HCT116 (cell line): ENCODE results near the gene WDR43. TPM values are rescaled to one million over a fixed set of nuclear protein-coding genes. Genes with fewer than 3 reads are reported as not detected.

ENCODE experiments used
- ATAC-seq: fragments of 200-7000 bp; cut with Tn5 transposase; 2 replicates; pipeline ENCODE4 v1.9.1; 2020; ENCODE audit warnings: mild to moderate bottlenecking, moderate library complexity
- BruUV-seq: library from RNA; stranded (reverse); fragments of 400-500 nt; replicated peaks from 2 replicates; lab custom pipeline; 2021; lab: Mats Ljungman, UMichigan
- CTCF ChIA-PET: fragments of 300-600 bp; sonication (Branson Sonifier 250); formaldehyde crosslinking; loops from one replicate; lab custom pipeline; 2021; ENCODE audit warnings: antibody characterized with exemption; lab: Charles Lee
- POLR2A ChIA-PET: fragments of 300-600, 350-600 bp; sonication (Branson Sonifier 250); formaldehyde crosslinking; loops from one replicate; lab custom pipeline; 2021; ENCODE audit warnings: antibody characterized with exemption; lab: Charles Lee
- RAD21 ChIA-PET, 2 experiments: fragments of 300-600 bp; sonication (Branson Sonifier 250); formaldehyde crosslinking; loops; one replicate each; lab custom pipeline; 2023; ENCODE audit warnings: low total read pairs in 2 of 2; ENCODE audit not compliant: uncharacterized antibody in 2 of 2, unreplicated experiment in 2 of 2, low non-redundant PET in 1 of 2; lab: Charles Lee
- DNase-seq: peaks from one replicate; pipeline ENCODE4 v3.0.0-alpha.2; 2010; ENCODE audit warnings: low read depth, low spot score
- H2AFZ ChIP-seq: fragments of 200-600 bp; shearing (Covaris generic), sonication (generic); 2 replicates; pipeline ENCODE4 v1.6.1; 2017; ENCODE audit warnings: low read depth, mixed run types, mixed read lengths, antibody characterized with exemption, low read length; ENCODE audit not compliant: poor library complexity, severe bottlenecking
- H3K27ac ChIP-seq: 2 replicates; pipeline ENCODE4 v1.5.1; 2012; ENCODE audit warnings: low read depth, low read length
- H3K27me3 ChIP-seq: fragments of 200-600 bp; sonication (generic); 2 replicates; pipeline ENCODE4 v1.6.1; 2016; ENCODE audit warnings: mixed run types, low read length, mixed read lengths; ENCODE audit not compliant: insufficient read depth
- H3K36me3 ChIP-seq, 2 experiments: fragments of 200-500 bp in 1 of 2; fragments of 200-600 bp in 1 of 2; sonication (Bioruptor generic) in 1 of 2; sonication (generic) in 1 of 2; 2 replicates each; pipeline versions ENCODE4 v1.5.1 to v1.6.1; 2014 to 2016; ENCODE audit warnings: low read length in 2 of 2, inconsistent platforms in 1 of 2, mixed read lengths in 1 of 2, mixed run types in 1 of 2; ENCODE audit not compliant: insufficient read depth in 2 of 2, control insufficient read depth in 1 of 2
- H3K4me1 ChIP-seq, 2 experiments: fragments of 200-600 bp in 1 of 2; sonication (generic) in 1 of 2; 2 replicates each; pipeline versions ENCODE4 v1.5.1 to v1.6.1; 2012 to 2017; ENCODE audit warnings: low read length in 2 of 2, inconsistent platforms in 1 of 2, mild to moderate bottlenecking in 1 of 2, mixed read lengths in 1 of 2, mixed run types in 1 of 2, moderate library complexity in 1 of 2; ENCODE audit not compliant: insufficient read depth in 2 of 2, control insufficient read depth in 1 of 2
- H3K4me2 ChIP-seq: fragments of 200-600 bp; sonication (generic); 2 replicates; pipeline ENCODE4 v1.6.1; 2017; ENCODE audit warnings: mixed run types, low read length, mixed read lengths
- H3K4me3 ChIP-seq, 2 experiments: fragments of 200-600 bp in 1 of 2; sonication (generic) in 1 of 2; replicated peaks in 1 of 2; 2 replicates each; pipeline ENCODE4 v1.5.1; 2011 to 2016; ENCODE audit warnings: low read length in 2 of 2, control low read depth in 1 of 2, low read depth in 1 of 2, mild to moderate bottlenecking in 1 of 2, mixed read lengths in 1 of 2, mixed run types in 1 of 2
- H3K79me2 ChIP-seq: fragments of 200-600 bp; sonication (generic); 2 replicates; pipeline ENCODE4 v1.6.1; 2017; ENCODE audit warnings: mild to moderate bottlenecking, mixed run types, low read length, moderate library complexity, mixed read lengths; ENCODE audit not compliant: insufficient read depth
- H3K9ac ChIP-seq: fragments of 200-600 bp; sonication (generic); 2 replicates; pipeline ENCODE4 v1.6.1; 2016; ENCODE audit warnings: low read length, mixed read lengths
- H3K9me2 ChIP-seq: fragments of 200-600 bp; sonication (generic), shearing (Covaris generic); 2 replicates; pipeline ENCODE4 v1.6.1; 2017; ENCODE audit warnings: mixed run types, mild to moderate bottlenecking, moderate library complexity; ENCODE audit not compliant: insufficient read depth
- H3K9me3 ChIP-seq, 2 experiments: fragments of 200-500 bp in 1 of 2; fragments of 200-600 bp in 1 of 2; sonication (Bioruptor generic) in 1 of 2; sonication (generic) in 1 of 2; 2 replicates each; pipeline ENCODE4 v1.6.1; 2014 to 2017; ENCODE audit warnings: low read length in 2 of 2, mixed read lengths in 2 of 2, inconsistent platforms in 1 of 2, low read depth in 1 of 2, mild to moderate bottlenecking in 1 of 2, mixed run types in 1 of 2, moderate library complexity in 1 of 2; ENCODE audit not compliant: control insufficient read depth in 1 of 2, insufficient read depth in 1 of 2
- H4K20me1 ChIP-seq: fragments of 200-600 bp; sonication (generic), shearing (Covaris generic); 2 replicates; pipeline ENCODE4 v1.6.1; 2017; ENCODE audit warnings: mixed run types, mild to moderate bottlenecking, moderate library complexity; ENCODE audit not compliant: insufficient read depth
- ATF3 ChIP-seq: IDR thresholded peaks from 2 replicates; pipeline ENCODE4 v1.6.1; 2012
- CEBPB ChIP-seq: IDR thresholded peaks from 2 replicates; pipeline ENCODE4 v1.6.1; 2012; ENCODE audit warnings: low read depth
- CTCF ChIP-seq, 3 experiments: fragments of 200-600 bp in 1 of 3; sonication (generic) in 1 of 3; IDR thresholded peaks in 2 of 3; conservative IDR thresholded peaks in 1 of 3; 2 replicates each; pipeline ENCODE4 v1.5.1; 2012 to 2017; ENCODE audit warnings: low read depth in 2 of 3, low read length in 2 of 3, antibody characterized with exemption in 1 of 3, borderline replicate concordance in 1 of 3, control low read depth in 1 of 3, mild to moderate bottlenecking in 1 of 3, mixed read lengths in 1 of 3, mixed run types in 1 of 3, moderate library complexity in 1 of 3; ENCODE audit not compliant: insufficient read depth in 1 of 3
- EGR1 ChIP-seq: IDR thresholded peaks from 2 replicates; pipeline ENCODE4 v1.6.1; 2012; ENCODE audit warnings: low read depth
- ELF1 ChIP-seq: IDR thresholded peaks from 2 replicates; pipeline ENCODE4 v1.6.1; 2012; ENCODE audit warnings: low read depth, borderline replicate concordance
- EZH2 ChIP-seq: fragments of 200-600 bp; sonication (generic); IDR thresholded peaks from 2 replicates; pipeline ENCODE4 v1.6.1; 2017; ENCODE audit warnings: antibody characterized with exemption, mixed run types
- EZH2phosphoT487 ChIP-seq: fragments of 200-600 bp; IDR thresholded peaks from 2 replicates; pipeline ENCODE4 v1.6.1; 2018; ENCODE audit warnings: antibody characterized with exemption, borderline replicate concordance
- FOSL1 ChIP-seq: IDR thresholded peaks from 2 replicates; pipeline ENCODE4 v1.6.1; 2012; ENCODE audit warnings: low read depth
- JUND ChIP-seq: IDR thresholded peaks from 2 replicates; pipeline ENCODE4 v1.6.1; 2012
- MAX ChIP-seq: IDR thresholded peaks from 2 replicates; pipeline ENCODE4 v1.6.1; 2012
- YY1 ChIP-seq: IDR thresholded peaks from 2 replicates; pipeline ENCODE4 v1.6.1; 2011; ENCODE audit warnings: low read length, low read depth, moderate library complexity, mild to moderate bottlenecking; ENCODE audit not compliant: insufficient replicate concordance; ENCODE audit errors: extremely low read depth
- ZFX ChIP-seq: fragments of 450-650 bp; IDR thresholded peaks from 2 replicates; pipeline ENCODE4 v1.6.1; 2017
- ZNF274 ChIP-seq: fragments of 200-500 bp; sonication (Bioruptor generic); IDR thresholded peaks from 2 replicates; pipeline ENCODE4 v1.6.1; 2014; ENCODE audit warnings: mild to moderate bottlenecking, low read depth, low read length, inconsistent platforms
- intact Hi-C: fragments of 100-400 bp; cut with micrococcal nuclease; formaldehyde crosslinking; loops from 2 replicates; pipeline ENCODE4 v1.10.0; 2022
- total RNA-seq: library from RNA; stranded (reverse); gene quantifications from one replicate; pipeline ENCODE4 v1.2.1, GENCODE V29; 2021; ENCODE audit not compliant: unreplicated experiment

WDR43 gene
- total RNA-seq, 1 experiment from 2014 or later: 119 TPM

GRCh38 chr2:28974252-28974651 is 79.8 kb downstream of the WDR43 start:
- H3K4me3 ChIP-seq: no peak overlapping the region
- BruUV-seq: no TSS peak
- DNase-seq: no peak
- POLR2A ChIA-PET: no interaction called here
- TF ChIP-seq ATF3 (no peak), FOSL1 (no peak), EZH2 (no peak), EZH2phosphoT487 (no peak), EGR1 (no peak), CTCF (IDR thresholded peaks at IDR 0.05 in 2 of 3, conservative IDR thresholded peaks at IDR 0.05 in 1 of 3; ENCODE audit: borderline replicate concordance in 1 of 3, insufficient read depth in 1 of 3, low read depth in 2 of 3, low read length in 2 of 3) (no peak), MAX (no peak), CEBPB (no peak), ELF1 (no peak), YY1 (no peak), ZFX (no peak), JUND (no peak), ZNF274 (no peak)
- TF ChIP-seq, all 23 proteins: peak for 0
- Histone ChIP-seq H3K4me2 (no peak overlapping the region), H3K27me3 (no peaks in the 10 kb centered on the region), H3K36me3 (no peaks in the 10 kb centered on the region), H3K9ac (no peak overlapping the region), H2AFZ (no peak overlapping the region), H3K9me2 (no peaks in the 10 kb centered on the region), H3K4me1 (peaks cover 0 to 6% of the 10 kb centered on the region in 2 experiments; a peak in 1 of 4 replicates), H3K27ac (no peak overlapping the region), H3K9me3 (no peaks in the 10 kb centered on the region; a peak in 1 of 4 replicates), H4K20me1 (no peaks in the 10 kb centered on the region), H3K79me2 (no peaks in the 10 kb centered on the region)
- ChIA-PET RAD21 (no interaction called here), CTCF (no interaction called here)
- intact Hi-C loops: no loop called here
- no peak for ATAC-seq
